HepG2 (cell line): Measurements from ENCODE around the gene TAF6. TPM values are rescaled to one million over a fixed set of nuclear protein-coding genes. Genes with fewer than 3 reads are reported as not detected.

Experiments used
- BCL6 ChIP-seq: IDR thresholded peaks from 2 replicates; pipeline ENCODE4 v1.6.1; 2016; ENCODE audit warnings: missing genetic modification reagents, missing compliant biosample characterization
- CHD2 ChIP-seq: IDR thresholded peaks from 2 replicates; pipeline ENCODE4 v1.6.1; 2011; ENCODE audit warnings: low read depth, low read length, improper control_type of control experiment
- MAZ ChIP-seq, 2 experiments: sonication (generic) in 1 of 2; formaldehyde crosslinking in 1 of 2; IDR thresholded peaks; 2 replicates each; pipeline versions ENCODE4 v1.5.0 to v1.6.1; 2012 to 2020; ENCODE audit warnings: low read depth in 2 of 2, mild to moderate bottlenecking in 2 of 2, borderline replicate concordance in 1 of 2, improper control_type of control experiment in 1 of 2, low read length in 1 of 2, missing genetic modification reagents in 1 of 2, moderate library complexity in 1 of 2
- NFRKB ChIP-seq: fragments of 450-650 bp; IDR thresholded peaks from 2 replicates; pipeline ENCODE4 v1.6.1; 2017
- RFX1 ChIP-seq: fragments of 450-650 bp; IDR thresholded peaks from 2 replicates; pipeline ENCODE4 v1.6.1; 2017
- RXRB ChIP-seq: IDR thresholded peaks from 2 replicates; pipeline ENCODE4 v1.6.1; 2016; ENCODE audit warnings: borderline replicate concordance, missing genetic modification reagents, missing compliant biosample characterization
- SOX6 ChIP-seq, 2 experiments: fragments of 450-650 bp in 1 of 2; sonication (generic) in 1 of 2; formaldehyde crosslinking in 1 of 2; IDR thresholded peaks; 2 replicates each; pipeline versions ENCODE4 v1.4.0 to v1.6.1; 2017 to 2020; ENCODE audit warnings: antibody characterized with exemption in 1 of 2, mild to moderate bottlenecking in 1 of 2, missing genetic modification reagents in 1 of 2
- ZFYVE20 ChIP-seq: sonication (generic); formaldehyde crosslinking; IDR thresholded peaks from 2 replicates; pipeline ENCODE4 v1.8.0; 2023; ENCODE audit warnings: low read depth, mild to moderate bottlenecking, moderate library complexity, missing genetic modification reagents, borderline replicate concordance
- ZMYM2 ChIP-seq: sonication (generic); formaldehyde crosslinking; IDR thresholded peaks from 2 replicates; pipeline ENCODE4 v1.8.0; 2022; ENCODE audit warnings: mild to moderate bottlenecking, missing genetic modification reagents
- ZNF451 ChIP-seq: sonication (generic); formaldehyde crosslinking; IDR thresholded peaks from 2 replicates; pipeline ENCODE4 v1.5.0; 2020; ENCODE audit warnings: mild to moderate bottlenecking, missing genetic modification reagents
- ZSCAN21 ChIP-seq: sonication (generic); formaldehyde crosslinking; IDR thresholded peaks from 2 replicates; pipeline ENCODE4 v1.8.0; 2022; ENCODE audit warnings: mild to moderate bottlenecking, missing genetic modification reagents, moderate library complexity, borderline replicate concordance
- polyA plus RNA-seq, 8 experiments: library from polyadenylated mRNA; depleted of rRNA in 3 of 8; stranded (reverse) in 7 of 8; unstranded in 1 of 8; fragments of >200 nt; fragmentation: Illumina TruSeq in 4 of 8; extraction: Trizol in 4 of 8; gene quantifications; 2 replicates each; pipeline versions ENCODE4 v1.2.1 to v1.2.3, GENCODE V29; 2011 to 2016; ENCODE audit warnings: low read depth in 4 of 8, missing spikeins in 1 of 8, mixed read lengths in 1 of 8; ENCODE audit not compliant: insufficient read depth in 1 of 8
- total RNA-seq, 5 experiments: library from RNA; depleted of rRNA; stranded (reverse); fragments of >200 nt; fragmentation: Illumina TruSeq; extraction: Trizol; gene quantifications; 2 replicates each; pipeline ENCODE4 v1.2.3, GENCODE V29; 2016; ENCODE audit warnings: low read depth in 1 of 5
- TF ChIP-seq, protein P1 (sequence below): sonication (generic); formaldehyde crosslinking; IDR thresholded peaks from 2 replicates; pipeline ENCODE4 v1.4.0; 2020; ENCODE audit warnings: missing genetic modification reagents; ENCODE audit errors: not compliant biosample characterization
- TF ChIP-seq, protein P2 (sequence below): sonication (generic); formaldehyde crosslinking; IDR thresholded peaks from 2 replicates; pipeline ENCODE4 v1.5.0; 2020; ENCODE audit warnings: mild to moderate bottlenecking, missing genetic modification reagents
- TF ChIP-seq, protein P3 (sequence below): sonication (generic); formaldehyde crosslinking; IDR thresholded peaks from 2 replicates; pipeline ENCODE4 v1.5.0; 2020; ENCODE audit warnings: mild to moderate bottlenecking, low read depth, missing genetic modification reagents, borderline replicate concordance
- TF ChIP-seq, protein P4 (sequence below): sonication (generic); formaldehyde crosslinking; IDR thresholded peaks from 2 replicates; pipeline ENCODE4 v1.4.0; 2020; ENCODE audit warnings: missing genetic modification reagents
- TF ChIP-seq, protein P5 (sequence below): sonication (generic); formaldehyde crosslinking; IDR thresholded peaks from 2 replicates; pipeline ENCODE4 v1.5.1; 2020; ENCODE audit warnings: mild to moderate bottlenecking, missing genetic modification reagents, borderline replicate concordance
- TF ChIP-seq, protein P6 (sequence below): sonication (generic); formaldehyde crosslinking; IDR thresholded peaks from 2 replicates; pipeline ENCODE4 v1.4.0; 2020; ENCODE audit warnings: missing genetic modification reagents, borderline replicate concordance

Gene TAF6
- total and polyA plus RNA-seq, 2 of the 13 experiments (the other 11 are each of a cell fraction or from before 2014, with no cell fraction given): 12.9 to 18.8 TPM

DNA sequence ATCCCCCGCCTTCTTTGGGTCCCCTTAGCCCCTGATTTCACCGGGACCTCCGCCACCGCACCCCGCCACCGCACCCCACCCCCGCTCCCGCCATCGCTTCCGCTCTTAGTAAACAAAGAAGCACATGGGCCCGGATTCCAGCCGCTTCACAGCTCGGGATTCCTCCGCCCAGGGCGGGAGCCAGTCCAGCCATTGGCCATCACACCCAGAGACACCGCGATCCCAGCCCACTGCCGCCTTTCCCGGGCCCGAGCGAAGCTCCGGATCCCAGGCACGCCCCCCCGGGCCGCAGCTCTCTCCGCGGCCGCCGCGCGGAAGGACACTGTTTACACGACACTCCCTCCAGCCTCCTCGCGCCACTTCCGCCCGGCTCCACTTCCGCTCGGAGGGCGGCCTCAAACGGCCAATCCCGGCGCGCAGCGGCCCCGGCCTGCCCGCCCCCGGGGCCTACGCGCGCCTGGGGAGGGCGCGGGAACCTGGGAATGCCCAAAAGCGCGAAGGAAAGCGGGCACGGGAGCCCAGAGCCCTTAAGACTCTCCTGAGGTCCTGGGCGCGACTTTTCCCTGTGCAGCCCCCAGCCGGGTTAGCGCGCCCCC is 18.6 kb downstream of the TAF6 start (continued):
- TF ChIP-seq, protein P1, sequence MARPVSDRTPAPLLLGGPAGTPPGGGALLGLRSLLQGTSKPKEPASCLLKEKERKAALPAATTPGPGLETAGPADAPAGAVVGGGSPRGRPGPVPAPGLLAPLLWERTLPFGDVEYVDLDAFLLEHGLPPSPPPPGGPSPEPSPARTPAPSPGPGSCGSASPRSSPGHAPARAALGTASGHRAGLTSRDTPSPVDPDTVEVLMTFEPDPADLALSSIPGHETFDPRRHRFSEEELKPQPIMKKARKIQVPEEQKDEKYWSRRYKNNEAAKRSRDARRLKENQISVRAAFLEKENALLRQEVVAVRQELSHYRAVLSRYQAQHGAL (CRISPR knock-in tag): no peak
- TF ChIP-seq NFRKB (no peak), ZMYM2 (no peak), CHD2 (peak; percentile 88), ZSCAN21 (CRISPR knock-in tag) (no peak; the same call in 1 of the 2 replicates), SOX6 (IDR thresholded peaks at IDR 0.05) (no peak), SOX6 (CRISPR knock-in tag; IDR thresholded peaks at IDR 0.05) (peak; percentile 51), RFX1 (no peak), RXRB (CRISPR knock-in tag) (peak; percentile 54; the same call in 1 of the 2 replicates), ZNF451 (0 out of 2 replicates have a peak, but pooled peaks have one; percentile 67), BCL6 (CRISPR knock-in tag) (peak; percentile 34; the same call in 1 of the 2 replicates), ZFYVE20 (peak; percentile 41; the same call in 1 of the 2 replicates), MAZ (IDR thresholded peaks at IDR 0.05; ENCODE audit: borderline replicate concordance, low read depth, low read length) (peak; percentile 84; the same call in 1 of the 2 replicates), MAZ (CRISPR knock-in tag; IDR thresholded peaks at IDR 0.05; ENCODE audit: low read depth) (peak; percentile 92)
- TF ChIP-seq, protein P2, sequence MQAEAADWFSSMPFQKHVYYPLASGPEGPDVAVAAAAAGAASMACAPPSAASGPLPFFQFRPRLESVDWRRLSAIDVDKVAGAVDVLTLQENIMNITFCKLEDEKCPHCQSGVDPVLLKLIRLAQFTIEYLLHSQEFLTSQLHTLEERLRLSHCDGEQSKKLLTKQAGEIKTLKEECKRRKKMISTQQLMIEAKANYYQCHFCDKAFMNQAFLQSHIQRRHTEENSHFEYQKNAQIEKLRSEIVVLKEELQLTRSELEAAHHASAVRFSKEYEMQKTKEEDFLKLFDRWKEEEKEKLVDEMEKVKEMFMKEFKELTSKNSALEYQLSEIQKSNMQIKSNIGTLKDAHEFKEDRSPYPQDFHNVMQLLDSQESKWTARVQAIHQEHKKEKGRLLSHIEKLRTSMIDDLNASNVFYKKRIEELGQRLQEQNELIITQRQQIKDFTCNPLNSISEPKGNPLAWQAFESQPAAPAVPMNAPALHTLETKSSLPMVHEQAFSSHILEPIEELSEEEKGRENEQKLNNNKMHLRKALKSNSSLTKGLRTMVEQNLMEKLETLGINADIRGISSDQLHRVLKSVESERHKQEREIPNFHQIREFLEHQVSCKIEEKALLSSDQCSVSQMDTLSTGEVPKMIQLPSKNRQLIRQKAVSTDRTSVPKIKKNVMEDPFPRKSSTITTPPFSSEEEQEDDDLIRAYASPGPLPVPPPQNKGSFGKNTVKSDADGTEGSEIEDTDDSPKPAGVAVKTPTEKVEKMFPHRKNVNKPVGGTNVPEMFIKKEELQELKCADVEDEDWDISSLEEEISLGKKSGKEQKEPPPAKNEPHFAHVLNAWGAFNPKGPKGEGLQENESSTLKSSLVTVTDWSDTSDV (CRISPR knock-in tag): no peak
- TF ChIP-seq, protein P3, sequence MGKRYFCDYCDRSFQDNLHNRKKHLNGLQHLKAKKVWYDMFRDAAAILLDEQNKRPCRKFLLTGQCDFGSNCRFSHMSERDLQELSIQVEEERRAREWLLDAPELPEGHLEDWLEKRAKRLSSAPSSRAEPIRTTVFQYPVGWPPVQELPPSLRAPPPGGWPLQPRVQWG: no peak
- TF ChIP-seq, protein P4, sequence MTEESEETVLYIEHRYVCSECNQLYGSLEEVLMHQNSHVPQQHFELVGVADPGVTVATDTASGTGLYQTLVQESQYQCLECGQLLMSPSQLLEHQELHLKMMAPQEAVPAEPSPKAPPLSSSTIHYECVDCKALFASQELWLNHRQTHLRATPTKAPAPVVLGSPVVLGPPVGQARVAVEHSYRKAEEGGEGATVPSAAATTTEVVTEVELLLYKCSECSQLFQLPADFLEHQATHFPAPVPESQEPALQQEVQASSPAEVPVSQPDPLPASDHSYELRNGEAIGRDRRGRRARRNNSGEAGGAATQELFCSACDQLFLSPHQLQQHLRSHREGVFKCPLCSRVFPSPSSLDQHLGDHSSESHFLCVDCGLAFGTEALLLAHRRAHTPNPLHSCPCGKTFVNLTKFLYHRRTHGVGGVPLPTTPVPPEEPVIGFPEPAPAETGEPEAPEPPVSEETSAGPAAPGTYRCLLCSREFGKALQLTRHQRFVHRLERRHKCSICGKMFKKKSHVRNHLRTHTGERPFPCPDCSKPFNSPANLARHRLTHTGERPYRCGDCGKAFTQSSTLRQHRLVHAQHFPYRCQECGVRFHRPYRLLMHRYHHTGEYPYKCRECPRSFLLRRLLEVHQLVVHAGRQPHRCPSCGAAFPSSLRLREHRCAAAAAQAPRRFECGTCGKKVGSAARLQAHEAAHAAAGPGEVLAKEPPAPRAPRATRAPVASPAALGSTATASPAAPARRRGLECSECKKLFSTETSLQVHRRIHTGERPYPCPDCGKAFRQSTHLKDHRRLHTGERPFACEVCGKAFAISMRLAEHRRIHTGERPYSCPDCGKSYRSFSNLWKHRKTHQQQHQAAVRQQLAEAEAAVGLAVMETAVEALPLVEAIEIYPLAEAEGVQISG: peak; percentile 95
- TF ChIP-seq, protein P5, sequence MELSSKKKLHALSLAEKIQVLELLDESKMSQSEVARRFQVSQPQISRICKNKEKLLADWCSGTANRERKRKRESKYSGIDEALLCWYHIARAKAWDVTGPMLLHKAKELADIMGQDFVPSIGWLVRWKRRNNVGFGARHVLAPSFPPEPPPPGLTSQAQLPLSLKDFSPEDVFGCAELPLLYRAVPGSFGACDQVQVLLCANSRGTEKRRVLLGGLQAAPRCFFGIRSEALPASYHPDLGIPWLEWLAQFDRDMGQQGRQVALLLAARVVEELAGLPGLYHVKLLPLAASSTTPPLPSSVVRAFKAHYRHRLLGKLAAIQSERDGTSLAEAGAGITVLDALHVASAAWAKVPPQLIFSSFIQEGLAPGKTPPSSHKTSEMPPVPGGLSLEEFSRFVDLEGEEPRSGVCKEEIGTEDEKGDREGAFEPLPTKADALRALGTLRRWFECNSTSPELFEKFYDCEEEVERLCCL (CRISPR knock-in tag): no peak
- TF ChIP-seq, protein P6, sequence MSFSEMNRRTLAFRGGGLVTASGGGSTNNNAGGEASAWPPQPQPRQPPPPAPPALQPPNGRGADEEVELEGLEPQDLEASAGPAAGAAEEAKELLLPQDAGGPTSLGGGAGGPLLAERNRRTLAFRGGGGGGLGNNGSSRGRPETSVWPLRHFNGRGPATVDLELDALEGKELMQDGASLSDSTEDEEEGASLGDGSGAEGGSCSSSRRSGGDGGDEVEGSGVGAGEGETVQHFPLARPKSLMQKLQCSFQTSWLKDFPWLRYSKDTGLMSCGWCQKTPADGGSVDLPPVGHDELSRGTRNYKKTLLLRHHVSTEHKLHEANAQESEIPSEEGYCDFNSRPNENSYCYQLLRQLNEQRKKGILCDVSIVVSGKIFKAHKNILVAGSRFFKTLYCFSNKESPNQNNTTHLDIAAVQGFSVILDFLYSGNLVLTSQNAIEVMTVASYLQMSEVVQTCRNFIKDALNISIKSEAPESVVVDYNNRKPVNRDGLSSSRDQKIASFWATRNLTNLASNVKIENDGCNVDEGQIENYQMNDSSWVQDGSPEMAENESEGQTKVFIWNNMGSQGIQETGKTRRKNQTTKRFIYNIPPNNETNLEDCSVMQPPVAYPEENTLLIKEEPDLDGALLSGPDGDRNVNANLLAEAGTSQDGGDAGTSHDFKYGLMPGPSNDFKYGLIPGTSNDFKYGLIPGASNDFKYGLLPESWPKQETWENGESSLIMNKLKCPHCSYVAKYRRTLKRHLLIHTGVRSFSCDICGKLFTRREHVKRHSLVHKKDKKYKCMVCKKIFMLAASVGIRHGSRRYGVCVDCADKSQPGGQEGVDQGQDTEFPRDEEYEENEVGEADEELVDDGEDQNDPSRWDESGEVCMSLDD (CRISPR knock-in tag): no peak
